GM12801 (cell line): ENCODE measurements around the gene NCOA3.

Experiments
- CTCF ChIP-seq: IDR thresholded peaks from one replicate; pipeline ENCODE4 v1.5.1; 2011; ENCODE audit warnings: control low read depth; ENCODE audit not compliant: insufficient read length; ENCODE audit errors: extremely low read depth

NCOA3 gene

GRCh38 chr20:47501116-47501481 lies 588 bp upstream of the NCOA3 start:
- TF ChIP-seq CTCF = no peak

GRCh38 chr20:47502271-47503239 lies 868 bp downstream of the NCOA3 start:
- TF ChIP-seq CTCF = no peak

GRCh38 chr20:47503685-47504084 lies 2.0 kb downstream of the NCOA3 start:
- no peak for TF ChIP-seq CTCF

GRCh38 chr20:47506335-47506734 lies 4.6 kb downstream of the NCOA3 start:
- TF ChIP-seq CTCF = no peak

GRCh38 chr20:47506850-47507249 lies 5.2 kb downstream of the NCOA3 start:
- TF ChIP-seq CTCF = no peak

GRCh38 chr20:47508278-47508677 lies 6.6 kb downstream of the NCOA3 start:
- TF ChIP-seq CTCF = no peak

GRCh38 chr20:47509104-47509661 lies 7.5 kb downstream of the NCOA3 start:
- no peak for TF ChIP-seq CTCF
